ENCODE measurements around the gene AKAP13. TPM values are rescaled to one million over a fixed set of nuclear protein-coding genes. Genes with fewer than 3 reads are reported as not detected.

The AKAP13 gene
- total RNA-seq, 4 donors from 2014 or later = 131 to 265 (median 224) TPM

- no peak for TF ChIP-seq CTCF (IDR thresholded peaks at IDR 0.05; ENCODE audit: low read depth)
These were observed 292.9 kb downstream of the AKAP13 start for GRCh38 chr15:85673326-85673725.

GRCh38 chr15:85676342-85677098, 296.1 kb downstream of the AKAP13 start:
- no peak for TF ChIP-seq CTCF (IDR thresholded peaks at IDR 0.05; ENCODE audit: low read depth)

GRCh38 chr15:85679231-85679630, 298.8 kb downstream of the AKAP13 start:
- no peak for TF ChIP-seq CTCF (IDR thresholded peaks at IDR 0.05; ENCODE audit: low read depth)

- no peak for TF ChIP-seq CTCF (IDR thresholded peaks at IDR 0.05; ENCODE audit: low read depth)
These were observed 301.0 kb downstream of the AKAP13 start for GRCh38 chr15:85681386-85681785.

GRCh38 chr15:85684174-85684710, 303.8 kb downstream of the AKAP13 start:
- no peak for TF ChIP-seq CTCF (IDR thresholded peaks at IDR 0.05; ENCODE audit: low read depth)

GRCh38 chr15:85685356-85685755, 305.0 kb downstream of the AKAP13 start:
- no peak for TF ChIP-seq CTCF (IDR thresholded peaks at IDR 0.05; ENCODE audit: low read depth)

- no peak for TF ChIP-seq CTCF (IDR thresholded peaks at IDR 0.05; ENCODE audit: low read depth)
These were observed 306.9 kb downstream of the AKAP13 start for GRCh38 chr15:85687329-85687728.
